ENCODE results near the gene VPS8.
"Not testable (repeated sequence)": the region's sequence is repeated elsewhere in the genome, so short reads cannot be mapped to it uniquely, and the experiment has no call there.

DNA sequence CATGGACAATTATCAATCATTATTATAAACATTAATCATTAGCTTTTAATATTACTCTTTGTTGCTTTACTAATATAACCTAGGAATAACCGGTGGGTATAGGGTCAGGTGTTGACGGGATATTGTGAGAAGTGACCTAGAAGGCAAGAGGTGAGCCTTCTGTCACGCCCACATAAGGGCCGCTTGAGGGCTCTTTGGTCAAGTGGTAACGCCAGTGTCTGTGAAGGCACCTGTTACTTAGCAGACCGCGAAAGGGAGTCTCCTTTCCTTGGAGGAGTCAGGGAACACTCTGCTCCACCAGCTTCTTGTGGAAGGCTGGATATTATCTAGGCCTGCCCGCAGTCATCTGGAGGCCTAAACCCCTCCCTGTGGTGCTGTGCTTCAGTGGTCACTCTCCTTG is 142.9 kb downstream of the VPS8 start:
- not testable (repeated sequence) for TF ChIP-seq PATZ1 (CRISPR knock-in tag; IDR thresholded peaks at IDR 0.05; ENCODE audit: borderline replicate concordance); PPARA (CRISPR knock-in tag; IDR thresholded peaks at IDR 0.05; ENCODE audit: borderline replicate concordance); RARB (CRISPR knock-in tag; IDR thresholded peaks at IDR 0.05); GLIS3 (CRISPR knock-in tag; IDR thresholded peaks at IDR 0.05)
- TF ChIP-seq, protein P1, sequence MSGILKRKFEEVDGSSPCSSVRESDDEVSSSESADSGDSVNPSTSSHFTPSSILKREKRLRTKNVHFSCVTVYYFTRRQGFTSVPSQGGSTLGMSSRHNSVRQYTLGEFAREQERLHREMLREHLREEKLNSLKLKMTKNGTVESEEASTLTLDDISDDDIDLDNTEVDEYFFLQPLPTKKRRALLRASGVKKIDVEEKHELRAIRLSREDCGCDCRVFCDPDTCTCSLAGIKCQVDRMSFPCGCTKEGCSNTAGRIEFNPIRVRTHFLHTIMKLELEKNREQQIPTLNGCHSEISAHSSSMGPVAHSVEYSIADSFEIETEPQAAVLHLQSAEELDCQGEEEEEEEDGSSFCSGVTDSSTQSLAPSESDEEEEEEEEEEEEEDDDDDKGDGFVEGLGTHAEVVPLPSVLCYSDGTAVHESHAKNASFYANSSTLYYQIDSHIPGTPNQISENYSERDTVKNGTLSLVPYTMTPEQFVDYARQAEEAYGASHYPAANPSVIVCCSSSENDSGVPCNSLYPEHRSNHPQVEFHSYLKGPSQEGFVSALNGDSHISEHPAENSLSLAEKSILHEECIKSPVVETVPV (CRISPR knock-in tag; IDR thresholded peaks at IDR 0.05) = not testable (repeated sequence)
